Cerebellar cortex (tissue), 1 donor: Measurements from ENCODE around the gene LRP1-AS.

Experiments
- DNase-seq: peaks from one replicate; pipeline ENCODE4 v3.0.0-alpha.2; 2015; ENCODE audit warnings: low spot score

Gene LRP1-AS

DNA sequence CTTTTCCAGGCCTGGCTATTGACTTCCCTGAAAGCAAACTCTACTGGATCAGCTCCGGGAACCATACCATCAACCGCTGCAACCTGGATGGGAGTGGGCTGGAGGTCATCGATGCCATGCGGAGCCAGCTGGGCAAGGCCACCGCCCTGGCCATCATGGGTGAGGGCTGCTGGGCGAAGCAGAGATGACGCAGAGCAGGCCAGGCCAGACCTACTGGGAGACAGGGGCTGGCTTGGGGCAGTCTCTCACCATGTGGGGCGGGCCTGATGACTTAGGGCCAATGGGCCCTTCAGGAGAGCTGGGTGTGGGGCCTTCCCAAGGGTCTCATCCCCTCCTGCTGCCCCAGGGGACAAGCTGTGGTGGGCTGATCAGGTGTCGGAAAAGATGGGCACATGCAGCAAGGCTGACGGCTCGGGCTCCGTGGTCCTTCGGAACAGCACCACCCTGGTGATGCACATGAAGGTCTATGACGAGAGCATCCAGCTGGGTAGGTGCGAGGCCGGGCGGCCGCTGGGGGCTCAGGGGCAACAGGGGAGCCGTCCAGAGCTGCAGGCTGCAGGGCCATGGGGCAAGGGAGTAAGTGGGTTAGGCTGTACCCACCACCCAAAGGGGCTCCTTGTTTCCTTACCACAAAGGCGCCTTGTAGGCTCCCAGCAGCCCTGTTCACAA lies 33.0 kb upstream of the LRP1-AS start:
- no peak for DNase-seq

DNA sequence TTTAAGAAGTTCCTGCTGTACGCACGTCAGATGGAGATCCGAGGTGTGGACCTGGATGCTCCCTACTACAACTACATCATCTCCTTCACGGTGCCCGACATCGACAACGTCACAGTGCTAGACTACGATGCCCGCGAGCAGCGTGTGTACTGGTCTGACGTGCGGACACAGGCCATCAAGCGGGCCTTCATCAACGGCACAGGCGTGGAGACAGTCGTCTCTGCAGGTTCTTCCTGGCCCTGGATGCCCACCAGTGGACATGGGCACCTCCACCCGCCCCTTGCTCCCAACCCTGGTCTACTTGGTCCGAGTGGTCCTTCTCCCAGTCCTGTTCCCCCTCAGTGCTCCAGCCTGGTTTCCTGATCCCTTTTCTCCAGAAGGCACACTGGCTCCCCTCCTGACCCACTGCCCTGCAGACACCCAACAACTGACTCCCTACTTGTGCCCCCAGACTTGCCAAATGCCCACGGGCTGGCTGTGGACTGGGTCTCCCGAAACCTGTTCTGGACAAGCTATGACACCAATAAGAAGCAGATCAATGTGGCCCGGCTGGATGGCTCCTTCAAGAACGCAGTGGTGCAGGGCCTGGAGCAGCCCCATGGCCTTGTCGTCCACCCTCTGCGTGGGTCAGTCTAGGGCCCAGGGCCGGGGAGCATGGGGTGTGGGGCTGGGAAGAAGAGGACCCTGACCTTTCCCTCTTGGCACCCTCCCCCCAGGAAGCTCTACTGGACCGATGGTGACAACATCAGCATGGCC lies 32.1 kb upstream of the LRP1-AS start:
- no peak for DNase-seq

DNA sequence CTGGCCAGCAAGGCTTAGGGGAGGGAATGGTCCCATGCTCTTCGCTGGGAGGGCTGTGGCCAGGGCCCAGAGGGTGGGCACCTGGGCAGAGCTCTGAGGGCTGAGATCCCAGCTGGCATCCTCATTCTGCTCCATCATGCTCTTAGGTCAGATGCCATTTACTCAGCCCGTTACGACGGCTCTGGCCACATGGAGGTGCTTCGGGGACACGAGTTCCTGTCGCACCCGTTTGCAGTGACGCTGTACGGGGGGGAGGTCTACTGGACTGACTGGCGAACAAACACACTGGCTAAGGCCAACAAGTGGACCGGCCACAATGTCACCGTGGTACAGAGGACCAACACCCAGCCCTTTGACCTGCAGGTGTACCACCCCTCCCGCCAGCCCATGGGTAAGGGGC lies 30.8 kb upstream of the LRP1-AS start:
- no peak for DNase-seq

DNA sequence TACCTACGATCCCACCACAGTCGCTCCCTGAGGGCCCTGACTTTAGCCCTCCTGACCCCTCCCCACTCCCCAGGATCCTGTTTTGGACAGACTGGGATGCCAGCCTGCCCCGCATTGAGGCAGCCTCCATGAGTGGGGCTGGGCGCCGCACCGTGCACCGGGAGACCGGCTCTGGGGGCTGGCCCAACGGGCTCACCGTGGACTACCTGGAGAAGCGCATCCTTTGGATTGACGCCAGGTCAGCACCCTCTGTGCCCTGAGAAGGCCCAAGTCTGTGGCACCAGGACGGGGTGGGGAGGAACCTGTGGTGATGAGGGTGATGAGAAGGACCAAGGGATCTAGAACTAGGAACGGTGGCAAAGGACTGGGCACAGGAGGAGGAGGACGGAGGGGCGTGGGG lies 29.9 kb upstream of the LRP1-AS start:
- no peak for DNase-seq

DNA sequence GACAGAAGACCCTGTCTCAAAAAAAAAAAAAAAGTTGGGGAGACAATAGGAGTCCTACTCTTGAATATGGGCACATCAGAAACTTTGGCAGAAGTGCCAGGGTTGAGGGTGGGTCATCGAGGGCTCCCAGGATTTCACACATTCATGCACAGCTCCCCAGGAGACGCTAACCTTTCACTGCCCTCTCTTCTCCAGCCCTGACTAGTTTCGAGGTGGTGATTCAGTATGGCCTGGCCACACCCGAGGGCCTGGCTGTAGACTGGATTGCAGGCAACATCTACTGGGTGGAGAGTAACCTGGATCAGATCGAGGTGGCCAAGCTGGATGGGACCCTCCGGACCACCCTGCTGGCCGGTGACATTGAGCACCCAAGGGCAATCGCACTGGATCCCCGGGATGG lies 29.4 kb upstream of the LRP1-AS start:
- no peak for DNase-seq

DNA sequence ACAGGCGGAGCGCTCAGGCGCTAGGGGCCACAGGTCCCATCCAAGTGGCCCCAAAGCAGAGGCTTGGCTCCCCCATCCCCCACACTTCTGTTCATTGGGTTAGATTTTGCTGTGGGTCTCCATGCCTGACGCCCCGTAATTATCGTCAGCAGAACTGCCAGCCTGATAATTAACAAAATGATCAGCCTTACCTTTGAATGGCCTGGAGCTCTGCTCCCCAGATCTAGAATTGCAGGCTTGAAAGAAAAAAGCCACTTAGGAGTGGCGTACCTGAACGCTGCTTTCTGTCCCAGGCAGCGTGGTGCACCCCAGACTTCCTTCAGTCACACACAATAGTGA lies 28.7 kb upstream of the LRP1-AS start:
- DNase-seq, result no peak

DNA sequence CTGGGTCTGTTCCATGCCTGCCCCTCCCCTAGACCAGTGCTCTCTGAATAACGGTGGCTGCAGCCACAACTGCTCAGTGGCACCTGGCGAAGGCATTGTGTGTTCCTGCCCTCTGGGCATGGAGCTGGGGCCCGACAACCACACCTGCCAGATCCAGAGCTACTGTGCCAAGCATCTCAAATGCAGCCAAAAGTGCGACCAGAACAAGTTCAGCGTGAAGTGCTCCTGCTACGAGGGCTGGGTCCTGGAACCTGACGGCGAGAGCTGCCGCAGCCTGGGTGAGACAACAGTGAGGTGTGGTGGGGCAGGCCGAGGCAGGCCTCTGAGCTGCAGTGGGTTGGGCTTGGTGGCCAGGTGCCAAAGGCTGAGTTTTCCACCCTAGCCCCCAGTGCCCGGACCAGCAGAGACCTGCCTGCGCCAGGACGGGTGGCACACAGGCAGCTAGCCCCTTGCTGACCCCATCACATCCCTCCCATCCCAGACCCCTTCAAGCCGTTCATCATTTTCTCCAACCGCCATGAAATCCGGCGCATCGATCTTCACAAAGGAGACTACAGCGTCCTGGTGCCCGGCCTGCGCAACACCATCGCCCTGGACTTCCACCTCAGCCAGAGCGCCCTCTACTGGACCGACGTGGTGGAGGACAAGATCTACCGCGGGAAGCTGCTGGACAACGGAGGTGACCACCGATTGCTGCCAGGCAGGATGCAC lies 28.2 kb upstream of the LRP1-AS start:
- DNase-seq, result peak; percentile 87

DNA sequence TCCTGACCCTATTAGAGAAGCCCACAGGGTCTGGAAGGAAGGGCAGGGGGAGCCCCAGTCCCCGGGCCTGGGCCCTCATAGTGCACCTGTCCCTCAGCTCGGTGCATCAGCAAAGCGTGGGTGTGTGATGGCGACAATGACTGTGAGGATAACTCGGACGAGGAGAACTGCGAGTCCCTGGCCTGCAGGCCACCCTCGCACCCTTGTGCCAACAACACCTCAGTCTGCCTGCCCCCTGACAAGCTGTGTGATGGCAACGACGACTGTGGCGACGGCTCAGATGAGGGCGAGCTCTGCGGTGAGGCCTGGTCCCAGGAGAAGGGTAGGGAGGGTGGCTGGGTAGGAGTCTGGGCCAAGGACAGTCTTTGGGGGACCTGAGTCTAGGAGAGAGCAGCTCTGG lies 26.3 kb upstream of the LRP1-AS start:
- no peak for DNase-seq

DNA sequence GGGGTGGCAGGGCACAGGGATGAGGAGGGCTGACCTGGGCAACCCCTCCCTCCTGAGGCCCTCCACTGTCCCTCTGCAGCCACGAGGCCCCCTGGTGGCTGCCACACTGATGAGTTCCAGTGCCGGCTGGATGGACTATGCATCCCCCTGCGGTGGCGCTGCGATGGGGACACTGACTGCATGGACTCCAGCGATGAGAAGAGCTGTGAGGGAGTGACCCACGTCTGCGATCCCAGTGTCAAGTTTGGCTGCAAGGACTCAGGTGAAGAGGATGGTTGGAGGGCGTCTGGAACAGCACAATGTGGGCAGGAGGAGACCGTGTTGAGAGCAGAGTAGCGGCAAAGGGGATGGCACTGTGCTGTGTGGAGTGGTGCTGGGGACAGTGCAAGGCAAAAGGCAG lies 25.7 kb upstream of the LRP1-AS start:
- no peak for DNase-seq

DNA sequence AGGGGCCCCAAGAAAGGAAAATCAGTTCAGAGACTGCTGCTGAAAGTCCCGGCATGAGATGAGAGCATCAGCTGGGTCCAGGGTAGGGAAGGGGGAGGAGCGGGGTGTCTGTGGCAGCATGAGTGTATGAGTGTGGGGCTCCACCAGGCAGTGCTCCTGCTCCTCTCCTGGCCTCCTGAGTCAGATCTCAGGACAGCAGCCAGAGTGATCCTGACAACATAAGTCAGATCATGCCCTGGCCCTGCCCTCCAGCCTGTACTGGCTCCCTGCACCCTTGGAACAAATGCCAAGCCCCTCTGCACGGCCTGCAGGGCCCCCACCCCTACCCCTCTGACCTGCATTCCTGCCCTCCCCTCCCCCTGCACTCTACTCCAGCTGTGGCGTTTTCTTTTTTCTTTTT lies 24.2 kb upstream of the LRP1-AS start:
- no peak for DNase-seq

DNA sequence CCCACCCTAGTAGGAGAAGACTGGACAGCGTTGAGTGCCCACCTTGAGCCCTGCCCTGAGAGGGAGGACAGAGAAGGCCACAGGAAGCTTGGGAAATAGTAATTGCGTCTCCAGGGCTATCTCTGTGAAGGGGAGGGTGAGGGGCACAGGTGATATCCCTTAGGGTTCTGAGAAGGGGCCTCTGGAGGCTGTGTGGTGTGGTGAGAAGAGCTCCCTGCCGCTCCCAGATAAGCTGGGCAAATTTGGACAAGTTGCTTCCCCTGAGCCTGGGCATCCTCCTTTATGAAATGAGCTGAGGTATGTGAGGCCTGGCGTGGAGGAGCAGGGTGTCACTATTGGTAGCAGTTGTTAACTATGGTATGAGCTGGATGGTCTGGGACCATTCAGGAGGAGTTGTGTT lies 23.5 kb upstream of the LRP1-AS start:
- DNase-seq, result no peak

DNA sequence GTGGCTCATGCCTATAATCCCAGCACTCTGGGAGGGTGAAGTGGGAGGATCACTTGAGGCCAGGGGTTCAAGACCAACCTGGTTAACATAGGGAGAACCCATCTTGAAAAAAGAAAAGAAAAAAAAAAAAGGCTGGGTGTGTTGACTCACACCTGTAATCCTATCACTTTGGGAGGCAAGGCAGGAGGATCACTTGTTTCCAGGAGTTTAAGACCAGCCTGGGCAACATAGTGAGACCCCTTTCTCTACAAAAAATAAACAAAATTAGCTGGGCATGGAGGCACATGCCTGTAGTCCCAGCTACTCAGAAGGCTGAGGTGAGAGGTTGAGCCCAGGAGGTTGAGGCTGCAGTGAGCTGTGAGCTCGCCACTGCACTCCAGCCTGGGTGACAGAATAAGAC lies 23.0 kb upstream of the LRP1-AS start:
- no peak for DNase-seq

DNA sequence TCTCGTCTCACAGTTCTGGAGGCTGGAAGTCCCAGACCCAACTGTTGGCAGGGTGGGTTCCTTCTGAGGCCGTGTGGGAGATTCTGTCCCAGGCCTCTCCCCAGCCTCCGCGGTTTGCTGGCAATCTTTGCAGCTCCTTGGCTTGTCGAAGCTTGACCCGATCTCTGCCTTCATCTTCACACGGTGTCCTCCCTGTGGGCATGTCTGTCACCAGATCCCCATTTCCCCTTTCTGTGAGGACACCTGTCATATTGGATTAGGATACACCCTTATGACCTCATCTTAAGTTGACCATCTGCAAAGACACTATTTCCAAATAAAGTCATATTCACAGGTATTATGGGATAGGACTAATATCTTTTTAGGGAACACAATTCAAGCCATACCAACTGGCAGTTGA lies 22.6 kb upstream of the LRP1-AS start:
- no peak for DNase-seq

DNA sequence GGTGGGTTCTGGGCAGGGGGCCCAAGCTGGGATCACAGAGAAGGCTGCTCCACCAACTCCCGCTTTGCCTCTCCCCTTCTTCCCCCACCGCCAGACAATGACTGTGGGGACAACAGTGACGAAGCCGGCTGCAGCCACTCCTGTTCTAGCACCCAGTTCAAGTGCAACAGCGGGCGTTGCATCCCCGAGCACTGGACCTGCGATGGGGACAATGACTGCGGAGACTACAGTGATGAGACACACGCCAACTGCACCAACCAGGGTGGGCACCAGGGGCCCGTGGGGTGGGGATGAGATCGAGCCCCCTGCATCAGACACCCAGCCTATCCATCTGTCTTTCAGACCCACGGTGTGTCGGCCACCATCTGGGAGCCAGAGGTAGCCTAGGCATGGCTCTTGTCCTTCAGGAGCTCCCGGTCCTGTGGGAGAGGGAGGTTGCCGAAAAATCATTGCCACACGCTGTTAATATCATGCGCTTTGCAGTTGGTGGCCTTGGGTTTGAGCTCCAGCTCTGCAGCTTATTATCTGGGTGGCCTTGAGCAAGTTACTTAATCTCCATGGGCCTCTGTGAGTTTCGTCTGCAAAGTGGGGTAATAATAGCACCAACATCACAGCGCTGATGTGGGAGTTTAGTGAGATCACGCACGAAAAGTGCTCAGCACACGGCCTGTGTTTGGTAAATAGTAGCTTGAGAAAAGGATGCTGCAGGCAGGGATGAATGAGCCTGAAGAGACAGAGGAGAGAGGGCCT lies 21.8 kb upstream of the LRP1-AS start:
- DNase-seq, result no peak

DNA sequence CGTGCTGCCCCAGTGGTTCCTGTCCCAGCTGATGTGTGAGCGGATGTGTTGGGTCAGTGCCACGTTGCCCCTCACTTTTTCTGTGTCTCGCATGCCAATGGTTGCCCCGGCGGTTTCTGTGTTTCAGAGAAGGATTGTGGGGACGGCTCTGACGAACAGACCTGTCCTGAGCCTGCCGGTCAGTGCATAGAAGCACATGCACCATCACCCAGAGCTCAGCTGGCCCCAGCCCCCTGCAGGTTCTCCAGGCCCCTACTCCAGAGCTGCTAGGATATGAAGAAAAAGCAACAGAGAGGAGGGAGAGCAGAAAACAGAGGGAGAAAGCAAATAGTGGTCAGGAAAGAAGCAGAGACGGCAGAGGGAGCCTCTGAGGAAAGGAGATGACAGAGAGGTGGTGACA lies 20.6 kb upstream of the LRP1-AS start:
- no peak for DNase-seq

DNA sequence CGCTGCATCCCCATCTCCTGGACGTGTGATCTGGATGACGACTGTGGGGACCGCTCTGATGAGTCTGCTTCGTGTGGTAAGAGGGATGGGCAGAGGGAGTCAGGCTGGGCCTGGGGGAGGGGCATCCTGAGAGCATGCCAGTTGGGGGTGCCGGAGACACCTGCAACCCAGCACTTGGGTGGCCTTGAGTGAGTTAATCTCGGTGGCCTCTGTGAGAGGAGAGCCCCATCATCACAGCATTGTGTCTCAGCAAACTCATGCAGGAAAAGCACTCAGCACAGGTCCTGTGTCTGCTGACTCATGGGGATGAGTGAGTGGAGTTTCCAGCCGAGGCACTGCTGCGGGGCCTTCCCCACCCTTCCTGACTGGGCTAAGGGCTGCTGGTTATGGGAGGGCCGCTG lies 19.6 kb upstream of the LRP1-AS start:
- DNase-seq, result no peak

DNA sequence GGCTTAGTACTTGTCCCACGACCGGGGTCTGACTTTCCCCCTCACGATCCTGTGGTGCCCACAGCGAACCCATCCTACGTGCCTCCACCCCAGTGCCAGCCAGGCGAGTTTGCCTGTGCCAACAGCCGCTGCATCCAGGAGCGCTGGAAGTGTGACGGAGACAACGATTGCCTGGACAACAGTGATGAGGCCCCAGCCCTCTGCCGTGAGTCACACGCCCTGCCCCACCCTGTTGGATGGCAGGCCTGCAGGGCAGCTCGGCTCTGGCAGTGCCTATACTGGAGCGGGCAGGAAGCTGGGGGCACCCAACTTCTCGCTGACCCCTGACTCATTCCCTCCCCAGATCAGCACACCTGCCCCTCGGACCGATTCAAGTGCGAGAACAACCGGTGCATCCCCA lies 18.3 kb upstream of the LRP1-AS start:
- no peak for DNase-seq

DNA sequence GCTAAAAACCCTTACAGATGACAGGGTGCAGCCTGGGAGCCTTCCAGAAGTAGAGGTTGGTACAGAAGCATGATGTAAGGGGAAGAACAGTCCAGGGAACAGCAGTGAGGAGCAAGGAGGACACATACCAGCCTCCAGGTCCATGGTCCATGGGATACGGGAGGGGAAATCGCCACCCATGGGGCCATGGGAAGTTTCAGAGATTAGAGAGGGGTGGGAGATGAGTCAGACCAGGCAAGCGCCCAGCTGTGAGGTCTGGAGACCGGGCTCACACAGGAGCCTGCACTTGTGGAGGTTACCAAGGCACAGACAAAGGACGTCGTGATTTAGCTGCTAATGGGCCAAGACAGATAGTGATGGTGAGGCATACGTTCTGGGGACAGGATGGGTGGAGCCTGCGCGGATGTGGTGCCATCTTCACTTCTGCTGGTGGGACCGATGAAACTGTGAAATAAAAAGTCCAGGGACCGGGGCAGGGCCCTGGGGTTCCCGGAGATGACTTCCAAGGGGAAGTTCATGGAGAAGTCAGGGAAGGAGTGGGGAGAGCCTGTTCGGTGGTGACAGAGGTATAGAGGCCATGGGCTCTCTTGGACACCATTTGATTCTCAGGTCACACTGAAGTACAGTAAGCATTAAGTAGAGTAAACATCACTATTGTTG lies 17.7 kb upstream of the LRP1-AS start:
- no peak for DNase-seq

DNA sequence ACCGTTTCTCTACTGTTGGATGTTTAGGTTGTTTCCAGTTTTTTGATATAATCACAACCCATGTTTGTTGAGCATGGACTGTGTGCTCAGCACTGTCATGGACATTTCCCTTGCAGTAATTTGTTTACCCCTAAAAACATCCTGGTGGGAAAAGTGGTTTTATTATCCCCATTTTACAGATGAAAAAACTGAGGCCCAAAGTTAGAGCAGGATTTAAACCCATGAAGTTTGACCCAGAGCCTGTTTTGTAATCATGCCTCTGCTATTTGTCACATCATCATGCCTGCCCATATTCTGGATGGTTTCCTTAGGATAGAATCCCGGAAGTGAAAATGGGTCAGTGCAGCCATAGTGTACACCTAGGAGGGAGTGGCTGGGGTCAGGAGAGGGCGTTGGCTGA lies 17.0 kb upstream of the LRP1-AS start:
- DNase-seq, result no peak

DNA sequence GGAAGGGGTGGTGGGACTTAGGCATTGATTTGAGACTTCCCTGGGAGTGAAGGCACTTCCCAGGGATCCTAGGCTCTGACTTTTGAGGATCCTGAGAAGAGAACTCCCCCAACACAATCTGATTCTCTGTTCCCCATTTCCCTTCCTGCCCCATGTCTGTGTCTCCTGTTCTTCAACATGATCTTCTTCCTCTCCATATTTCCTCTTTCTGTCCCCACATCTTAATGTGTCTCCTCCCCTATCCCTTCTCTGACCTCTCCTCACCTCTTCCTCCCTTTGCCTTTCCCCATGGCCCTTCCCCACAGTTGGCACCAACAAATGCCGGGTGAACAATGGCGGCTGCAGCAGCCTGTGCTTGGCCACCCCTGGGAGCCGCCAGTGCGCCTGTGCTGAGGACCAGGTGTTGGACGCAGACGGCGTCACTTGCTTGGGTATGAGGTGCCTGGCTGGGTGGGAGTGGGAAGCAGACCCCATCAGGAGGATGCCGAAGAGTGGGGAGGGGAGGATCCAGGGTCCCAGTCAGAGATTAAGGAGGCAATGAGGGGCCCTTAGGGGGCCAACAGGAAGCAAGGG lies 15.2 kb upstream of the LRP1-AS start:
- no peak for DNase-seq

DNA sequence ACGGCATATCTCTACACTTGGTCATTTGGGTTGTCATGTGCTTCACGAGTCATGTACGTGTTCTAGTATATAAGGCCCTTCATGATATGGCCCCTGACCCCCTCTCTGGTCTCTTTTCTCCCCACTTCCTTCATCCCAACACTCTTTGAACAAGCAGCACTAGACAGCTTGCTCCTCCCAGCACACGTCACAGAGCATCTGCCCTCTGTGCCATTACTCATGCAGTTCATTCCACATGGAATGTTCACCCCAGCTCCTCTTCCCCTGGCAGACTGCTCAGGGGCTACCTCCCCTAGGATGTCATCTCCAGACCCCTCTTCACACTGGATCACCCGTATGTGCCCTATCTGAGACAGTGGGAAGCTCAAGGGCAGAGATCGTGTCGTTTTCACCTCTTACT lies 14.1 kb upstream of the LRP1-AS start:
- no peak for DNase-seq

DNA sequence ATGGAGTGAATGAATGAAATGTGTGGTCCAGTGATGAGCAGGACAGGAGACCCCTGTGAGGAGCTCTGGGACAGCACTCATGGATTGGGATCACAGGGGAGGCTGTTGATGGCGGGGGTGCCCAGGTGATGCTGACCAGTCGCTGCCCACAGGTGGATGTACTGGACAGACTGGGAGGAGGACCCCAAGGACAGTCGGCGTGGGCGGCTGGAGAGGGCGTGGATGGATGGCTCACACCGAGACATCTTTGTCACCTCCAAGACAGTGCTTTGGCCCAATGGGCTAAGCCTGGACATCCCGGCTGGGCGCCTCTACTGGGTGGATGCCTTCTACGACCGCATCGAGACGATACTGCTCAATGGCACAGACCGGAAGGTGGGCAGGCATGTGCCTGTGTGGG lies 13.3 kb upstream of the LRP1-AS start:
- DNase-seq, result no peak
